Muscle of leg (tissue), 11 donors: ENCODE data around the gene RILP. TPM values are rescaled to one million over a fixed set of nuclear protein-coding genes. Genes with fewer than 3 reads are reported as not detected.
"Not testable (repeated sequence)": the region's sequence is repeated elsewhere in the genome, so short reads cannot be mapped to it uniquely, and the experiment has no call there.

Experiments
- DNase-seq: peaks from one replicate; pipeline ENCODE4 v3.0.0; 2013
- H3K27ac ChIP-seq: one replicate; pipeline ENCODE4 v1.5.1; 2013; ENCODE audit warnings: mild to moderate bottlenecking, low read length, control low read depth
- H3K27me3 ChIP-seq: one replicate; pipeline ENCODE4 v1.6.1; 2013; ENCODE audit warnings: low read length; ENCODE audit not compliant: control insufficient read depth, insufficient read depth
- H3K36me3 ChIP-seq: one replicate; pipeline ENCODE4 v1.6.1; 2013; ENCODE audit warnings: low read length; ENCODE audit not compliant: control insufficient read depth, insufficient read depth
- H3K4me1 ChIP-seq: one replicate; pipeline ENCODE4 v1.6.1; 2013; ENCODE audit warnings: low read length; ENCODE audit not compliant: control insufficient read depth, insufficient read depth
- H3K4me3 ChIP-seq: one replicate; pipeline ENCODE4 v1.5.1; 2013; ENCODE audit warnings: low read length, control low read depth
- H3K9me3 ChIP-seq: replicated peaks from 2 replicates; pipeline ENCODE4 v1.6.1; 2013; ENCODE audit warnings: low read depth, low read length; ENCODE audit not compliant: control insufficient read depth
- WGBS: methylation state at CpG from one replicate; pipeline ENCODE4 v1.1.5; 2013; ENCODE audit warnings: missing lambda C conversion rate; ENCODE audit not compliant: insufficient coverage; 5-methylcytosine and 5-hydroxymethylcytosine counted together
- polyA plus RNA-seq, 8 donors: library from polyadenylated mRNA; unstranded; fragments of 120-200 nt; gene quantifications; one replicate each; pipeline versions ENCODE4 v1.2.1 to v1.2.3, GENCODE V29; 2013; ENCODE audit warnings: inconsistent platforms in 1 of 8, low replicate concordance in 1 of 8; ENCODE audit not compliant: insufficient read length in 8 of 8, insufficient read depth in 1 of 8
- total RNA-seq: library from RNA; stranded (reverse); fragments of 120-200 nt; gene quantifications from one replicate; pipeline ENCODE4 v1.2.4, GENCODE V29; 2013

The RILP gene
- total and polyA plus RNA-seq, 9 donors, result 4.0 to 5.7 (median 4.6) TPM

GRCh38 chr17:1676401-1676800 lies 26.7 kb upstream of the RILP start:
- Histone ChIP-seq H3K9me3 (no peaks in the 10 kb centered on the region), H3K27ac (no peak overlapping the region), H3K36me3 (peaks cover 88% of the 10 kb centered on the region), H3K4me3 (no peak overlapping the region), H3K4me1 (no peaks in the 10 kb centered on the region), H3K27me3 (no peaks in the 10 kb centered on the region)
- WGBS, result 97% methylated on average over 13 of the region's 13 CpGs
- DNase-seq, result no peak

- Histone ChIP-seq H3K4me3 (no peak overlapping the region), H3K4me1 (peaks cover 4% of the 10 kb centered on the region), H3K9me3 (no peaks in the 10 kb centered on the region), H3K36me3 (peaks cover 82% of the 10 kb centered on the region), H3K27ac (no peak overlapping the region), H3K27me3 (no peaks in the 10 kb centered on the region)
- WGBS, result 91% methylated on average over 19 of the region's 26 CpGs
- DNase-seq, result no peak
These were observed 23.5 kb upstream of the RILP start for GRCh38 chr17:1673041-1673785.

GRCh38 chr17:1663934-1664333 lies 14.3 kb upstream of the RILP start:
- WGBS, result no CpG with 5 or more reads among the region's 5 CpGs

GRCh38 chr17:1661045-1661444 lies 11.4 kb upstream of the RILP start:
- no peak for DNase-seq
- Histone ChIP-seq H3K36me3 (peaks cover 70% of the 10 kb centered on the region), H3K4me3 (no peak overlapping the region), H3K4me1 (no peaks in the 10 kb centered on the region), H3K27me3 (no peaks in the 10 kb centered on the region), H3K27ac (no peak overlapping the region), H3K9me3 (no peaks in the 10 kb centered on the region)
- 94% methylated on average over 12 of the region's 12 CpGs for WGBS

More at GRCh38 chr17:1663934-1664333, 14.3 kb upstream of the RILP start:
- H3K4me1 ChIP-seq, H3K27ac ChIP-seq, H3K27me3 ChIP-seq, H3K4me3 ChIP-seq, H3K9me3 ChIP-seq, DNase-seq: not testable (repeated sequence)
- peaks cover 68% of the 10 kb centered on the region for H3K36me3 ChIP-seq

- Histone ChIP-seq H3K27me3 (no peaks in the 10 kb centered on the region), H3K4me3 (no peak overlapping the region), H3K36me3 (peaks cover 83% of the 10 kb centered on the region), H3K27ac (no peak overlapping the region), H3K4me1 (no peaks in the 10 kb centered on the region), H3K9me3 (no peaks in the 10 kb centered on the region)
- DNase-seq, result no peak
- WGBS, result 93% methylated on average over 3 of the region's 9 CpGs
These were observed 8.4 kb upstream of the RILP start for GRCh38 chr17:1658100-1658499.

GRCh38 chr17:1653735-1654134 lies 4.1 kb upstream of the RILP start:
- Histone ChIP-seq H3K27ac (no peak overlapping the region), H3K4me3 (no peak overlapping the region), H3K27me3 (no peaks in the 10 kb centered on the region), H3K9me3 (no peaks in the 10 kb centered on the region), H3K4me1 (peaks cover 10% of the 10 kb centered on the region), H3K36me3 (peaks cover 82% of the 10 kb centered on the region)
- DNase-seq, result no peak
- WGBS, result 83% methylated on average over 7 of the region's 14 CpGs

GRCh38 chr17:1652794-1653193 lies 3.1 kb upstream of the RILP start:
- Histone ChIP-seq H3K4me1 (peaks cover 19% of the 10 kb centered on the region), H3K36me3 (peaks cover 73% of the 10 kb centered on the region)
- H3K27me3 ChIP-seq, H3K4me3 ChIP-seq, H3K9me3 ChIP-seq, DNase-seq, H3K27ac ChIP-seq: not testable (repeated sequence)
- 92% methylated on average over 4 of the region's 7 CpGs for WGBS

GRCh38 chr17:1651559-1651844 lies 1.8 kb upstream of the RILP start:
- no peaks in the 10 kb centered on the region for H3K9me3 ChIP-seq
- no peak for DNase-seq
- no peak overlapping the region for H3K27ac ChIP-seq
- peaks cover 24% of the 10 kb centered on the region for H3K4me1 ChIP-seq
- WGBS, result 85% methylated on average over 4 of the region's 4 CpGs
- H3K36me3 ChIP-seq, result peaks cover 67% of the 10 kb centered on the region
- no peaks in the 10 kb centered on the region for H3K27me3 ChIP-seq
- no peak overlapping the region for H3K4me3 ChIP-seq

- WGBS, result 80% methylated on average over 9 of the region's 22 CpGs
- no peaks in the 10 kb centered on the region for H3K9me3 ChIP-seq
- H3K27me3 ChIP-seq, result no peaks in the 10 kb centered on the region
- DNase-seq, result no peak
- no peak overlapping the region for H3K27ac ChIP-seq
- no peak overlapping the region for H3K4me3 ChIP-seq
- H3K4me1 ChIP-seq, result peaks cover 28% of the 10 kb centered on the region
- H3K36me3 ChIP-seq, result peaks cover 61% of the 10 kb centered on the region
These were observed 1.3 kb upstream of the RILP start for GRCh38 chr17:1650731-1651558.

GRCh38 chr17:1648963-1649843 lies 463 bp downstream of the RILP start:
- peak overlapping the region; percentile 48 for H3K4me3 ChIP-seq
- H3K36me3 ChIP-seq, result peaks cover 46% of the 10 kb centered on the region
- peaks cover 4% of the 10 kb centered on the region for H3K27me3 ChIP-seq
- H3K27ac ChIP-seq, result peak overlapping the region; percentile 77
- under 1% methylated on average over 85 of the region's 100 CpGs for WGBS
- H3K9me3 ChIP-seq, result no peaks in the 10 kb centered on the region
- peak; percentile 97 for DNase-seq
- peaks cover 44% of the 10 kb centered on the region for H3K4me1 ChIP-seq
